Thyroid gland (tissue), 4 donors: ENCODE data around the gene CRACR2B. TPM values are rescaled to one million over a fixed set of nuclear protein-coding genes. Genes with fewer than 3 reads are reported as not detected.
A peak's percentile ranks its signal among the peaks of the same experiment; 100 is the strongest.

Experiments used
- DNase-seq, 2 donors: peaks; one replicate each; pipeline ENCODE4 v3.0.0-alpha.2; 2019
- H3K27ac ChIP-seq, 3 donors: fragments of 200-600 bp; sonication (generic); 1 replicate in 2 of 3; 2 replicates in 1 of 3; pipeline ENCODE4 v1.5.1; 2016 to 2019; ENCODE audit warnings: mild to moderate bottlenecking in 1 of 3, moderate library complexity in 1 of 3
- H3K27me3 ChIP-seq: fragments of 200-600 bp; sonication (generic); one replicate; pipeline ENCODE4 v1.5.1; 2019
- H3K36me3 ChIP-seq, 2 donors: fragments of 200-600 bp; sonication (generic); one replicate each; pipeline ENCODE4 v1.5.1; 2016 to 2019
- H3K4me1 ChIP-seq, 2 donors: fragments of 200-600 bp; sonication (generic); one replicate each; pipeline ENCODE4 v1.5.1; 2017 to 2019
- H3K4me3 ChIP-seq, 3 donors: fragments of 200-600 bp; sonication (generic); replicated peaks in 1 of 3; 1 replicate in 2 of 3; 2 replicates in 1 of 3; pipeline ENCODE4 v1.5.1; 2016; ENCODE audit warnings: mild to moderate bottlenecking in 1 of 3
- H3K9me3 ChIP-seq: fragments of 200-600 bp; sonication (generic); one replicate; pipeline ENCODE4 v1.5.1; 2017
- CTCF ChIP-seq, 6 experiments: fragments of 200-600 bp in 3 of 6; fragments of 450-650 bp in 3 of 6; sonication (generic) in 3 of 6; IDR thresholded peaks; one replicate each; pipeline ENCODE4 v1.5.1; 2016 to 2019; ENCODE audit warnings: antibody characterized with exemption in 6 of 6, mild to moderate bottlenecking in 2 of 6, inconsistent platforms in 1 of 6, moderate library complexity in 1 of 6
- POLR2A ChIP-seq, 2 donors: fragments of 450-650 bp; IDR thresholded peaks; one replicate each; pipeline ENCODE4 v1.6.1; 2017; ENCODE audit warnings: antibody characterized with exemption in 2 of 2, mild to moderate bottlenecking in 2 of 2, moderate library complexity in 1 of 2
- WGBS, 2 donors: methylation state at CpG; one replicate each; pipeline ENCODE4 v1.1.5; 2017; 5-methylcytosine and 5-hydroxymethylcytosine counted together
- intact Hi-C: fragments of 100-400 bp; cut with DNase I; formaldehyde crosslinking; loops from one replicate; pipeline ENCODE4 v1.15.1; 2023
- total RNA-seq, 4 donors: library from RNA; depleted of rRNA; stranded (reverse); fragments of >200 nt; gene quantifications; one replicate each; pipeline ENCODE4 v1.2.3, GENCODE V29; 2016

Gene CRACR2B
- total RNA-seq, 4 donors from 2014 or later, result 4.1 to 21.2 (median 12.3) TPM

- H3K36me3 ChIP-seq, result peaks cover 22 to 24% of the 10 kb centered on the region in 2 donors
- peaks cover 17 to 23% of the 10 kb centered on the region in 2 donors for H3K4me1 ChIP-seq
- TF ChIP-seq CTCF (IDR thresholded peaks at IDR 0.05) (no peak), POLR2A (IDR thresholded peaks at IDR 0.05) (no peak)
- H3K27ac ChIP-seq, result no peak overlapping the region
- H3K4me3 ChIP-seq, result no peak overlapping the region
- intact Hi-C loops, result no loop called here
- H3K9me3 ChIP-seq, result no peaks in the 10 kb centered on the region
- H3K27me3 ChIP-seq, result no peaks in the 10 kb centered on the region
- 90 to 98% methylated on average over 3 of the region's 3 CpGs for WGBS, 2 donors
- no peak for DNase-seq
These were observed 15.3 kb upstream of the CRACR2B start for GRCh38 chr11:812390-812789.

GRCh38 chr11:813072-813455, 14.7 kb upstream of the CRACR2B start:
- TF ChIP-seq CTCF (IDR thresholded peaks at IDR 0.05), result no peak
- no peak for TF ChIP-seq POLR2A (IDR thresholded peaks at IDR 0.05)
- no peaks in the 10 kb centered on the region for H3K9me3 ChIP-seq
- intact Hi-C loops, result no loop called here
- no peaks in the 10 kb centered on the region for H3K27me3 ChIP-seq
- WGBS, 2 donors, result 85 to 89% methylated on average over 5 to 6 of the region's 6 CpGs
- no peak overlapping the region for H3K4me3 ChIP-seq
- no peak overlapping the region for H3K27ac ChIP-seq
- H3K36me3 ChIP-seq, result peaks cover 22 to 24% of the 10 kb centered on the region in 2 donors
- DNase-seq, result no peak
- peaks cover 16 to 23% of the 10 kb centered on the region in 2 donors for H3K4me1 ChIP-seq

GRCh38 chr11:813456-814096, 14.1 kb upstream of the CRACR2B start:
- no peak overlapping the region for H3K27ac ChIP-seq
- H3K36me3 ChIP-seq, result peaks cover 22 to 24% of the 10 kb centered on the region in 2 donors
- 80 to 87% methylated on average over 7 to 9 of the region's 9 CpGs for WGBS, 2 donors
- H3K4me3 ChIP-seq, result no peak overlapping the region
- DNase-seq, result no peak
- intact Hi-C loops, result no loop called here
- H3K27me3 ChIP-seq, result no peaks in the 10 kb centered on the region
- H3K4me1 ChIP-seq, result peaks cover 12 to 23% of the 10 kb centered on the region in 2 donors
- TF ChIP-seq POLR2A (IDR thresholded peaks at IDR 0.05), result no peak
- TF ChIP-seq CTCF (IDR thresholded peaks at IDR 0.05), result no peak
- H3K9me3 ChIP-seq, result no peaks in the 10 kb centered on the region

GRCh38 chr11:815675-816432, 11.9 kb upstream of the CRACR2B start:
- DNase-seq, result no peak

More at GRCh38 chr11:815675-816432, 11.9 kb upstream of the CRACR2B start:
- 84 to 96% methylated on average over 7 to 9 of the region's 11 CpGs for WGBS, 2 donors
- Histone ChIP-seq H3K4me1 (peaks cover 17 to 22% of the 10 kb centered on the region in 2 donors), H3K27me3 (no peaks in the 10 kb centered on the region), H3K36me3 (peaks cover 22 to 24% of the 10 kb centered on the region in 2 donors), H3K27ac (peak overlapping the region in 1 of 3 donors; percentile 24), H3K4me3 (no peak overlapping the region), H3K9me3 (no peaks in the 10 kb centered on the region)
- TF ChIP-seq POLR2A (IDR thresholded peaks at IDR 0.05) (no peak), CTCF (IDR thresholded peaks at IDR 0.05) (no peak)
- intact Hi-C loops, result no loop called here
